ENCODE measurements around the gene CCM2.
A peak's percentile ranks its signal among the peaks of the same experiment; 100 is the strongest.

Gene CCM2

DNA sequence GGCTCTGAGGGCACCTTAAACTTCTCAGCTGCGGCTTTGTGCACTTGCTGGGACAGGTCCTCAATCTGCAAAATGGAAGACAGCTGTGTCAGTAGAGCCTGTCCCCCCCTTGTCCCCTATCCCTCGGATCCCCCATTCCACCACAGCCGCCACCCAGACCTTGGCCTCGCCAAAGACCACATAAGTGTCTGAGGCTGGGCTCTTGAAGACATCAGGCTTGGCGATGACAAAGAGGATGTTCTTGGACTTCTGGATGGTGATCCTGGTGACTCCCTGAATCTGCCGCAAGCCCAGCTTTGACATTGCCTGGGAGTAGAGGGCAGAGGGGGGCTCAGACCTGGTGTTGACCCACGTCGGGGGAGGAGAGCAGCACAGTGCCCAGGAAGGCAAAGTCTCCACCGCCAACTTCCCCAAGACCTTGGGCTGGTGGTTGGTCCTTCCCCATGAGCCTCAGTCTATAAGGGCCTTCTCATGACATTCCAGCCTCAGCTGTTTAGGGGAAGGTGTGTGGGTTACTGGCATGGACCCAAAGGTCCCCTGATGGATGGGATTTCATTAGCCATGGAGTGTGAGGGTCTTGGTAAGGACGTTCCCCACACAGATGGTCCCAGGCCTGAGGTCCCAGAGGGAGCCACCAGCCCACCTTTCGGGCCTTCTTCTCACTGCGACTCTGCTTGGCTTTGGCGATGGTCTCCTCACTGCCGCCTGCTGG is 81.1 kb downstream of the CCM2 start:
- DNase-seq (ENCODE audit: low read depth in 2 of 2) = no peak

DNA sequence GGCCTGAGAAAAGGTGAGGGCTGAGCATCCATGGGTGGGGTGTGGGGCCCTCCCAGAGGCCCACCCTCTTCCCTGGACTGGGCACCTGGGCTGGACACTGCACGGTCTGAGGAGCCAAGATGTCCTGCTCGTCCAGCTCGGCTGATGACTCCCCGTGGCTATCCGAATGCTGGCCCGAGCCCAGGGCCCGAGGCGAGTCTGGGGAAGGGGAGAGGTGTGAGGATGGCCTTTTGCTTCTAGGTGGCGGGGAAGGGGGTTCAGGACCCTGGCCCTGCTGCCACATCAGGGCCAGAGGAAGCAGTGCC is 81.6 kb downstream of the CCM2 start:
- DNase-seq (ENCODE audit: low read depth in 2 of 2) = no peak

DNA sequence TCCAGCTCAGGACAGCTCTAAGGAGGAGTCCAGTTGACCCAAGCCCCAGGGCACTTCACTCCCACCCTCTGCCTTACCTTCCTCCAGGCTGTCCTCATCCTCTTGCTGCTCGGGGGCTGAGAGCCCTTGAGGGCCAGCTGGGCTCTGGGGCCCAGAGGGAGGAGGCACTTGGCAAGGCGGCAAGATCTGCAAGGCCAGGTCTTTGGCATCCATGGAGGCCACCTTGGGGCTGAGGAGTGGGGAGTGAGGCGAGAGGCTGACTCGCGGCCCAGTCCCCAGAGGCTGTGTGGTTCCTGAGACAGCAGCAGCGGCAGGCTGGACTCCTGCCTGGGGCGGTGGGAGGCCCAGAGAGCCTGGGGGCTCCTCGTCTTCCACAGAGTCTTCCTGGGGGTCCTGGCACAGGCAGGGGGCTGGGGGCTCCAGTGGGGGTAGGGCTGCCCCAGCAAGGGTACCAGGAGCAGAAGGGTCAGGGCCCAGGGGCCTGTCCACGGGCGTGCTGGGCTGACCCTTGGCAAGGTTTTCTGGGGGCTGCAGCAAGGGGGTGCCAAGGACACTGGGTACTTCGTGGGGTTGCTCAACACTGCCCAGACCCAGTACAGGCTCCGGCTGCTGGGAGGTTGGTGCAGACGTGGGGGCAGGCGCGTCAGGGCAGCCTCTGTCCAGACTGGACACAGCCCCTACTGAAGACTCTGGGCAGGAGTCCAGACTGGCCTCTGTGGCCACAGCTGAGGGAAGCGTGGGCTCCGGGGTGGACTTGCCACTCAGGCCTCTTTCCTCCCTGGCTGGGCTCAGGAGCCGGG is 82.2 kb downstream of the CCM2 start:
- DNase-seq (ENCODE audit: low read depth in 2 of 2) = no peak

GRCh38 chr7:45082831-45083331 is 82.9 kb downstream of the CCM2 start:
- no peak for DNase-seq (ENCODE audit: low read depth in 2 of 2)

GRCh38 chr7:45084336-45084735 is 84.3 kb downstream of the CCM2 start:
- DNase-seq (ENCODE audit: low read depth in 2 of 2) = no peak

- no peak for DNase-seq (ENCODE audit: low read depth in 2 of 2)
Measured at GRCh38 chr7:45084901-45085618, 85.1 kb downstream of the CCM2 start.

GRCh38 chr7:45085619-45086200 is 85.7 kb downstream of the CCM2 start:
- DNase-seq (ENCODE audit: low read depth in 2 of 2) = no peak

- no peak for DNase-seq (ENCODE audit: low read depth in 2 of 2)
Measured at GRCh38 chr7:45086331-45087065, 86.5 kb downstream of the CCM2 start.

DNA sequence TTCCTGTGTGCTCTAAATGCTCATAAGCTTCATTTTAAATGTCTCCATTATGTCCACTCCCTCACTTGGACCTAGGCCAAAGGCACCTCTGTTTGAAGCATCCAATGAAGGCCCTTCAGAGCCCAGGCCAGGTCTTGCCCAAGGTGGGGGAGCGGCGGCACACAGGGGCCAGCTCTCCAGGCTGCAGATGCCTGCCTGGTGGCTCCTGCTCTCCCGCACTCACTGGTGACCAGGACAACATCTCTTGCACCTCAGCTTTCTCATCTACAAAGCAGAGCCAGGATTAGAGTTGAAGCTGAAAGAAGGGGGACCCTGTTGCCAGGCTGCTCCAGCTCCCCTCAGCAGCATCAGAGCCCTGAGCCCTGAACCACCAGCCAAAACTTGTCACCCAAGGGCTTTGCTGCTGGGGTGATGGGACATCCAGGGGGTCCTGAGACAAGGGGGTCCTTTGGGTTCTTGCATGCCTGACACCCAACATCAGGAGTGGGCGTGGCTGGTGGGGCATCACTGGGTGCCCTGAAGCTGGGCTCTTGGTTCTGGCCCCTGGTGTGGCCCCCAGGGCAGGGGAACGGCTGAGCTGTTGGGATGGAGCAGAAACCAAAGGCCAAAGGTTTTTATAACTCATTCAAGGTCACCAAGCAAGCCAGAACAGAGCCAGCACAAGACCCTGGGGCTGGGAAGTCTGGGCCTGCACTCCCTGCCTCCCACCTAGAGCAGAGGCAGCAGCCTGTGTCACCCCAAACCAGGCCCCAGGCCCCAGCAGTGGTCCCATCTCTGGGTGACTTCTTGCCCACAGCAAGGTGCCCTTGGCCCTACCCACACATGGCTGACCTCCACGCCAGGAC is 87.5 kb downstream of the CCM2 start:
- no peak for DNase-seq (ENCODE audit: low read depth in 2 of 2)

DNA sequence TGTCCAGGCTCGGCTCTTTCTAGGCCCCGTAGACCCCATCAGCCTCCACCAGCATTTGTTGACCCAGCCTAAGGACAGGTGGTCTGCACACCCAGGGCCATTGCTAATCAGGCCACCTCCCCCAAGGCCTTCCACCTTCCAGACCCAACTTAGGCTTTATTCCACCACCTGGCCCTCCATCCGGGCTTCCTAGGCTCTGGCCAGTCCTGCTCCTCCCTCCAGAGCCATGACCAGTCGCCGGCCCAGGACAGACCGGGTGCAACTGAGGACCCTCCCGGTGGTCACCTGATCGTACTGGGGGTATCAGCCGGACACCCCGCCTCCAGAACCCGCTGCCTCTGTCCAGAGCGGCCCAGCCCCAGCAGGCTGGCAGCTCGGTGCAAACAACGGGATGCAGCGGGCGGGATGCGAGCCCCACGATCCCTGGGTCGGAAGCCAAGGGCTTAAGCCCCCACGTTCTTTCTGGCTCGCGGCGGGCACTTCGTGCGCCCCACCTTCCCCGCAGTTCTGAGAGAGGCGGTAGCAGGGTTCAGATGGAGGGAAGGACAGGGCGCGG is 88.2 kb downstream of the CCM2 start:
- DNase-seq (ENCODE audit: low read depth in 2 of 2) = no peak

DNA sequence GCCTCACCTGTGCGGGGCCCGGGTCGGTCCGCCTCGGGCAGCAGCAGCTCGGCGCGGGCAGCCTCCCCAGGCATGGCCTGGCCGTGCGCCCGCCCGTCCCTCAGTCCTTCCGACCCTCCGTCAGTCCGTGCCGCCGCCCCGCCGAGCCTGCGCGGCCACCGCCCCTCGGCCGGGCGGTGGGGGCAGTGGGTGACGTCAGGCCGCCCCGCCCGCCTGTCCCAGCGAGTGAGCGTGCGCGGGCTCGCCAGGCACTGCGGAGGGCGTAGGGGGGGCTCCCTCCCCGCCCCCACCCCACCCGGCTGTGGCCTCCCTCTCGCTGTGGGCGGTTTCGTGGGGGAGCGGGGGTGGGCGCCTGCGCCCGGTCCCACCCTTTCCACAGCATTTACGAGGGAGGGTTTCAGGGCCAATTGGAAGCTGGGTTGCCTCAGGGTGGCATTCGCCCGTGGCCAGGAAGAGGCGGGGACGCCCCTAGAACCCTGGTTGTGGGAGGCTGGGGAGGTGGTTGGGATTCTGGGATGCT is 88.9 kb downstream of the CCM2 start, which contains the start of gene NACAD:
Gene NACAD (minus strand): TSS at position 149 of the 520 bp plus-strand sequence. CDS start 75 bp downstream, at position 74.
- DNase-seq (ENCODE audit: low read depth in 2 of 2) = no peak

DNA sequence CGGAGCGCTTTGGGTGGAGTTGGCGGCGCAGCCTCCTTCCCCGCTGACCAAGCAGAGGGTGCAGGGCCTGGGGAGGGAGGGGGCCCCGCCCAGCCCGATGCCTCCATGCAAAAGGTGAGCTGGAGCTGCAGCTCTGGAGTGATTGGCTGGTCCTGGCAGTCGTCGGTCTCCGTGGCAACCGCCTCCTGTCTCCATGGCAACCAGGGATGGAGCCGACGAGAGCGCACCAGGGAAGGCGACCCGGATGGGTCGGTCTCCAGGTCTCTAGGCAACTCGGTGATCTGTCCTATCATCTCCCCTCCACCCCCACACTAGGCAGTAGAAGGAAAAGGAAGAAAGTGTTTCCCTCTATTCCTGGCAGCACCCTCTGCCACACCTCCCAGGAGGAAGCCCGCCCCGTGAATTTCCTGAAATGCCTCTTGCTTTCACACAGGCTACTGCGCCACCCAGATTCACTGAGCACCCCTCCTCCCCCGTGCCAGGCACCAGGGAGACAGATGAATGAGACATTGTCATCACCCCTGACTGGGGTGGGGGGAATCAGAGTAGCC is 89.4 kb downstream of the CCM2 start:
- DNase-seq (ENCODE audit: low read depth in 2 of 2) = peak; percentile 20 to 28

- no peak for DNase-seq (ENCODE audit: low read depth in 2 of 2)
Measured at GRCh38 chr7:45092100-45092930, 92.3 kb downstream of the CCM2 start.

- no peak for DNase-seq (ENCODE audit: low read depth in 2 of 2)
Measured at GRCh38 chr7:45092931-45093235, 92.9 kb downstream of the CCM2 start.

GRCh38 chr7:45098983-45099839 is 99.2 kb downstream of the CCM2 start:
- no peak for DNase-seq (ENCODE audit: low read depth in 2 of 2)

DNA sequence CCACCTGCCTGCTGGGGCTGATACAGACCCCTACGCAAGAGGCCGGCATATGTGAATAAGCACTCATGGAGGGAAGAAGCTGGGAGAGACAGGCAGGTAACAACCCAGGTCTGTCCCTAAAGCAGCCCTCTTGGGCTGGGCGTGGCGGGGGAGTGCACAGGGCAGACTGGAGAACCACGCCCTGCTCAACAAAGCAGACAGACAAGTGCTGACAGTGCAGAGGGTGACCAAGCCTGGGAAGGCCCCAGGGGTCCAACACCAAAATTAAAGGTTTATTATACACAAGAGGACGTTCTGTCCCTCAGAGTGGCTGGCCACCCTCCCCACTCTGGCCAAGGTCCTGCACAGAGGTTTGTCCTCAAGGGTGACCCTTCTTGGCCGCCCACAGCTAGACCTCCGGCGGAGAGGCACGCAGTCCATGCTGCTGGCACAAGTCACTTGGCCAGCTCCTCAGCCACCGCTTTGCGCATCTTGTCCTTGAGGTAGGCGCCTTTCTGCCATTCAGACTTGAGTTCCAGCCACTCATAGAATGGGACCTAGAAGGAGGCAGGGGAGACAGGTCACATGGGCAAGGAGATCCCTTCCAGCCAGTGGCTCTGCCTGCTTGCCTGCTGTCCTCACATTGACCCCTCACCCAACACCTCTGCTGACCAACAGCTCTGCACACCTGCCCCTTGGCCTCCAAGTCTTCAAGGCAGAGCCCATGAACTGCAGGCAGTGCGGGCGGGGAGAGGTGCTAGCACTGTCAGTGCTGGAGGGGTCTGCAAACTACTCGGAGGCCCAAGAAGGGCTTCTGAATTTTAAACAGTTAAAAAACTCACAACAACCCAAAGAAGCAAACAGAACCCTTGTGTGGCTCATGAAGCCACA is 100.1 kb downstream of the CCM2 start:
- DNase-seq (ENCODE audit: low read depth in 2 of 2) = no peak
